OCI-LY1 (cell line): ENCODE results near the gene TMEM126B.

Experiments used
- EZH2 ChIP-seq: fragments of 200-600 bp; sonication (generic), shearing (Covaris generic); IDR thresholded peaks from 2 replicates; pipeline ENCODE4 v1.8.0; 2017; ENCODE audit warnings: borderline replicate concordance, mixed run types, mild to moderate bottlenecking, antibody characterized with exemption, low read length, moderate library complexity, mixed read lengths
- TF ChIP-seq, protein P1 (sequence below): fragments of 200-600 bp; sonication (generic), shearing (Covaris generic); IDR thresholded peaks from 2 replicates; pipeline ENCODE4 v1.5.1; 2017; ENCODE audit warnings: mild to moderate bottlenecking, antibody characterized with exemption, low read length, moderate library complexity, mixed read lengths

DNA sequence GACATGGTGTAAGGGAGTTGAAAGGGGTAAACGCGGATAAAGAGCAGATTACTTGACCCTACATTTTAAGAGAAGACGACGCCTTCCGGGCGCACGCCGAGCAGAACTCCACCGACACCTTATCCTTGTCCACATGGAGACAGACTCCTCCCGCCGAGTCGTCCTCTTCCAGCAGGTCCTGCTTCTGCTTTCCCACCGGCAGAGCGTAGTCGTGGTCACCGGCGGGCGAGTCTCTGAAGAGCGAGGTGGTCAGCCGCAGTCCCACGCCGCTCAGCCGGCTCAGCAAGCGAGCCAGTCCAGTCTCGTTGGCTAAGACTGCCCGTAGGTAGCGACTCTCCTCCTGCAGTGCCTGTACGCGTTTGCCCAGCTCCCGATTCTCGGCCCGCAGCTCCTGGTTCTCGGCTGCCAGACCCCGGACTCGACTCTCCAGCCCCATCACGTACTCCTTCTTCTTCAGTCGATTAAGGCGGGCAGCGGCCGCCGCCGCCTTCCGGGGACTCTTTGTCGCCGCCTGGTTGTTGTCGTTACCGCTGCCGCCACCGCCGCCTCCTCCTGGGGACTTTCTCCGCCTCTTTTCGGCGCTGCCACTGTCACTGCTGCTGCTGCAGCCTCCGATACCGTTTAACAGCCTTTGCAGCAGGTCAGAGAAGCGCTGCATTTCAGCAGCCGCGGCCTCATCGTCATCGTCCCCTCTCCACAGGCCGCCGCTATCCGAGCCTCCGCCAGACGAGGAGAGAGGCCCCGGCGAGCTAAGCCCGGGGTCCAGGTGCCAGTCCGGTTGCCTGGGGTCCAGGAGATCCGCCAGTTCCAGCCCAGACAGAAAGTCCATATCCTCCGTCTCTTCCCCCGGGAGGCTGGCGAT, 35.6 kb downstream of the TMEM126B start:
- TF ChIP-seq, protein P1, sequence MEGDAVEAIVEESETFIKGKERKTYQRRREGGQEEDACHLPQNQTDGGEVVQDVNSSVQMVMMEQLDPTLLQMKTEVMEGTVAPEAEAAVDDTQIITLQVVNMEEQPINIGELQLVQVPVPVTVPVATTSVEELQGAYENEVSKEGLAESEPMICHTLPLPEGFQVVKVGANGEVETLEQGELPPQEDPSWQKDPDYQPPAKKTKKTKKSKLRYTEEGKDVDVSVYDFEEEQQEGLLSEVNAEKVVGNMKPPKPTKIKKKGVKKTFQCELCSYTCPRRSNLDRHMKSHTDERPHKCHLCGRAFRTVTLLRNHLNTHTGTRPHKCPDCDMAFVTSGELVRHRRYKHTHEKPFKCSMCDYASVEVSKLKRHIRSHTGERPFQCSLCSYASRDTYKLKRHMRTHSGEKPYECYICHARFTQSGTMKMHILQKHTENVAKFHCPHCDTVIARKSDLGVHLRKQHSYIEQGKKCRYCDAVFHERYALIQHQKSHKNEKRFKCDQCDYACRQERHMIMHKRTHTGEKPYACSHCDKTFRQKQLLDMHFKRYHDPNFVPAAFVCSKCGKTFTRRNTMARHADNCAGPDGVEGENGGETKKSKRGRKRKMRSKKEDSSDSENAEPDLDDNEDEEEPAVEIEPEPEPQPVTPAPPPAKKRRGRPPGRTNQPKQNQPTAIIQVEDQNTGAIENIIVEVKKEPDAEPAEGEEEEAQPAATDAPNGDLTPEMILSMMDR: peak; percentile 51
- no peak for TF ChIP-seq EZH2
